Mammary microvascular endothelial cell (primary cell): ENCODE results near the gene MICAL3. TPM values are rescaled to one million over a fixed set of nuclear protein-coding genes. Genes with fewer than 3 reads are reported as not detected.

ENCODE experiments used
- total RNA-seq: library from RNA; depleted of rRNA; stranded (reverse); fragments of >200 nt; gene quantifications from 2 replicates; pipeline ENCODE4 v1.2.3, GENCODE V29; 2015

Gene MICAL3, protein sequence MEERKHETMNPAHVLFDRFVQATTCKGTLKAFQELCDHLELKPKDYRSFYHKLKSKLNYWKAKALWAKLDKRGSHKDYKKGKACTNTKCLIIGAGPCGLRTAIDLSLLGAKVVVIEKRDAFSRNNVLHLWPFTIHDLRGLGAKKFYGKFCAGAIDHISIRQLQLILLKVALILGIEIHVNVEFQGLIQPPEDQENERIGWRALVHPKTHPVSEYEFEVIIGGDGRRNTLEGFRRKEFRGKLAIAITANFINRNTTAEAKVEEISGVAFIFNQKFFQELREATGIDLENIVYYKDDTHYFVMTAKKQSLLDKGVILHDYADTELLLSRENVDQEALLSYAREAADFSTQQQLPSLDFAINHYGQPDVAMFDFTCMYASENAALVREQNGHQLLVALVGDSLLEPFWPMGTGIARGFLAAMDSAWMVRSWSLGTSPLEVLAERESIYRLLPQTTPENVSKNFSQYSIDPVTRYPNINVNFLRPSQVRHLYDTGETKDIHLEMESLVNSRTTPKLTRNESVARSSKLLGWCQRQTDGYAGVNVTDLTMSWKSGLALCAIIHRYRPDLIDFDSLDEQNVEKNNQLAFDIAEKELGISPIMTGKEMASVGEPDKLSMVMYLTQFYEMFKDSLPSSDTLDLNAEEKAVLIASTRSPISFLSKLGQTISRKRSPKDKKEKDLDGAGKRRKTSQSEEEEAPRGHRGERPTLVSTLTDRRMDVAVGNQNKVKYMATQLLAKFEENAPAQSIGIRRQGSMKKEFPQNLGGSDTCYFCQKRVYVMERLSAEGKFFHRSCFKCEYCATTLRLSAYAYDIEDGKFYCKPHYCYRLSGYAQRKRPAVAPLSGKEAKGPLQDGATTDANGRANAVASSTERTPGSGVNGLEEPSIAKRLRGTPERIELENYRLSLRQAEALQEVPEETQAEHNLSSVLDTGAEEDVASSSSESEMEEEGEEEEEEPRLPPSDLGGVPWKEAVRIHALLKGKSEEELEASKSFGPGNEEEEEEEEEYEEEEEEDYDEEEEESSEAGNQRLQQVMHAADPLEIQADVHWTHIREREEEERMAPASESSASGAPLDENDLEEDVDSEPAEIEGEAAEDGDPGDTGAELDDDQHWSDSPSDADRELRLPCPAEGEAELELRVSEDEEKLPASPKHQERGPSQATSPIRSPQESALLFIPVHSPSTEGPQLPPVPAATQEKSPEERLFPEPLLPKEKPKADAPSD (N-terminal part only)
- total RNA-seq = 20.3 and 21.7 TPM in 2 replicates

DNA sequence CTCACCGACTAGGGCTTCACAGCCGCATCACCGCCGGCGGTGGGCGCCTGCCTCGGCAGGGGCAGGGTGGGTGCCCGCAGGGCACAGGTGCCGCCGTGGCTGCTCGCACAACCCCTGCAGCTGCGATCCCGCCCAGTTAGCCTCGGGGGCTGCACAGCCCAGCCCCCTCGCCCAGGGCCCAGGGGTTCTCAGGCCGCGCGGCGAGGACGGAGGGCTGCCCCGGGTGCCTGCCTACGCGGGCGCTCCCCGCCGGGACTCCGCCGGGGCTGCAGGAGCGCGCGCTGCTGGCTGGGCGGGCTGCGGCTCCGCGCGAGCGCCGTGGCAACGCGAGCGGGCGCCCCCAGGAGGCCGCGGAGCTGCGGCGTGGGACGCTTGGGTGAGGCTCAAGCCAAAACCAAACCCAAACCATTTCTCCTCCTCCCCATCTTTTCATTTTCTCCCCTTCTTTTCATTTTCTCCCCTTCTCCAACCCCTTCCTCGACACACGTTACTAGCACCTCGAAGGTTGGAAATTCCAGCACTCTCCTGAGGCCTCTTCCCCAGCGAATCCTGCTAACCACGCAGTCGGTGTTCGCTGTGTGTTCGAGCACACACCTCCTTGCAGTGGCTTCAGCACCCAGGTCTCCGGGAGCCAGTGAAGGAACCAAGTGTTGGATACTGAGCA lies at the start of gene MICAL3:
Gene MICAL3 (minus strand): TSS at position 286 of the 664 bp plus-strand sequence. CDS start 117,749 bp downstream, outside the sequence.

DNA sequence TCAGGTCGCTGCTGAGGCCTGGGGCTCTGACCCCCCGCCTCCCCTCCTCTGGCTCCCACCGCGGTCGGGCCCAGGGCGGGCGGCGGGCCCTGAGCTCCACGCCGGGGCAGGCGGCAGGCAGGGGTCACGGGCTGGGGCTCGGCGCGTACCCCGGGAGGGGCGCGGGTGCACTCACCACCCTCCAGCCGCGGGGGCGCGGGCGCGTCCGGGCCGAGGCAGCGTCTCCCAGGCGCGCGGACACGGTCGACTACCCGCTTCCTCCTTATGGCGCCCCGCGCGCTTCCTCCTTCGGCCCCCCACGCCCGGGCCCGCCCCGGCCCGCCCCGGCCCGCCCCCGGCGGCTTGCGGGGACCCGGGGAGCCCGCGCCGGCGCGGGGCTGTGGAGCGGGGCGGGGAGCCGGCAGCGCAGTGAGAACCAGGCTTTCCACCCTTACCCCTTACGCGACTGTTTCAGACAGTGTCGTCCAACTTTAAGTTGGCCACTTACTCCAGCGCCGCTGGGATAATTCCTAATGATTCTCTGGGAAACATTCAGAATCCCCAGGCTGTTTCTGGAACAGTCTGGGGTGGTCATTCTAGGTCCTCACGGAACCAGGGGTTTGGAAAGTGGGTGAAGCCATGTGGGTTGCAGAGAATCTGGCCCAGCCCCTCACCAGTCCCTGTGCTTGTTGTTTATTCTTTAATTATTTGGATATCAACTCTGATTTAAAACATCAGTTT lies 250.0 kb downstream of the MICAL3 start, which contains the start of gene BID:
Gene BID (minus strand): TSS at position 264 of the 720 bp plus-strand sequence. CDS start 24,353 bp downstream, outside the sequence.

Other genes starting within 250 kb of the MICAL3 start
- gene PEX26, start 53.4 kb upstream of the MICAL3 start, total RNA-seq = 26.4 and 27.4 TPM in 2 replicates
- 11.5 and 15.6 TPM in 2 replicates for gene TUBA8, start 86.2 kb upstream of the MICAL3 start, total RNA-seq
- gene USP18, start 125.6 kb upstream of the MICAL3 start, total RNA-seq = 109 TPM in 2 replicates